Stimulated activated effector memory CD8-positive, alpha-beta T cell treated with anti-CD3 and anti-CD28 coated beads, Interleukin-12 subunit alpha, Interleukin-12 subunit beta, amount 100 ng/mL, for 72 hours (primary cell): ENCODE results near the gene FBXL3.

Source experiments
- ATAC-seq: fragments of 150-1000 bp; cut with Tn5 transposase; 2 replicates; pipeline ENCODE4 v1.10.0; 2021
- DNase-seq, 2 donors: peaks; one replicate each; pipeline ENCODE4 v3.0.0; 2021 to 2022; ENCODE audit warnings: low spot score in 2 of 2
- H3K27ac Mint-ChIP-seq: one replicate; pipeline ENCODE4 v1.8.0; 2022; ENCODE audit warnings: mild to moderate bottlenecking, mixed read lengths
- H3K36me3 Mint-ChIP-seq: one replicate; pipeline ENCODE4 v1.8.0; 2022; ENCODE audit warnings: mild to moderate bottlenecking, mixed read lengths
- H3K4me1 Mint-ChIP-seq: one replicate; pipeline ENCODE4 v1.8.0; 2022; ENCODE audit warnings: mixed read lengths
- H3K4me3 Mint-ChIP-seq: one replicate; pipeline ENCODE4 v1.8.0; 2022; ENCODE audit warnings: mild to moderate bottlenecking, mixed read lengths
- H3K9me3 Mint-ChIP-seq: one replicate; pipeline ENCODE4 v1.8.0; 2022; ENCODE audit warnings: mixed read lengths

FBXL3 gene

GRCh38 chr13:76955661-76956060 is 71.3 kb downstream of the FBXL3 start:
- peaks cover 7% of the 10 kb centered on the region for H3K9me3 Mint-ChIP-seq
- ATAC-seq (no peak), DNase-seq (no peak)
- H3K4me3 Mint-ChIP-seq, result no peak overlapping the region
- no peaks in the 10 kb centered on the region for H3K36me3 Mint-ChIP-seq
- no peak overlapping the region for H3K27ac Mint-ChIP-seq
- no peaks in the 10 kb centered on the region for H3K4me1 Mint-ChIP-seq
